ENCODE measurements around the gene SVOPL.

GRCh38 chr7:138546064-138546619, 155.0 kb downstream of the SVOPL start:
- TF ChIP-seq, protein P1, sequence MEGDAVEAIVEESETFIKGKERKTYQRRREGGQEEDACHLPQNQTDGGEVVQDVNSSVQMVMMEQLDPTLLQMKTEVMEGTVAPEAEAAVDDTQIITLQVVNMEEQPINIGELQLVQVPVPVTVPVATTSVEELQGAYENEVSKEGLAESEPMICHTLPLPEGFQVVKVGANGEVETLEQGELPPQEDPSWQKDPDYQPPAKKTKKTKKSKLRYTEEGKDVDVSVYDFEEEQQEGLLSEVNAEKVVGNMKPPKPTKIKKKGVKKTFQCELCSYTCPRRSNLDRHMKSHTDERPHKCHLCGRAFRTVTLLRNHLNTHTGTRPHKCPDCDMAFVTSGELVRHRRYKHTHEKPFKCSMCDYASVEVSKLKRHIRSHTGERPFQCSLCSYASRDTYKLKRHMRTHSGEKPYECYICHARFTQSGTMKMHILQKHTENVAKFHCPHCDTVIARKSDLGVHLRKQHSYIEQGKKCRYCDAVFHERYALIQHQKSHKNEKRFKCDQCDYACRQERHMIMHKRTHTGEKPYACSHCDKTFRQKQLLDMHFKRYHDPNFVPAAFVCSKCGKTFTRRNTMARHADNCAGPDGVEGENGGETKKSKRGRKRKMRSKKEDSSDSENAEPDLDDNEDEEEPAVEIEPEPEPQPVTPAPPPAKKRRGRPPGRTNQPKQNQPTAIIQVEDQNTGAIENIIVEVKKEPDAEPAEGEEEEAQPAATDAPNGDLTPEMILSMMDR (IDR thresholded peaks at IDR 0.05): no peak
- TF ChIP-seq POLR2A (IDR thresholded peaks at IDR 0.05): no peak

Data from heart left ventricle (tissue), 13 donors.